Limb (tissue), 2 donors: ENCODE measurements around the gene ARL13A.
"Not testable (repeated sequence)": the region's sequence is repeated elsewhere in the genome, so short reads cannot be mapped to it uniquely, and the experiment has no call there.

Experiments
- DNase-seq, 2 donors: peaks; one replicate each; pipeline ENCODE4 v3.0.0-alpha.2; 2016; ENCODE audit errors: extremely low spot score in 2 of 2

The ARL13A gene

DNA sequence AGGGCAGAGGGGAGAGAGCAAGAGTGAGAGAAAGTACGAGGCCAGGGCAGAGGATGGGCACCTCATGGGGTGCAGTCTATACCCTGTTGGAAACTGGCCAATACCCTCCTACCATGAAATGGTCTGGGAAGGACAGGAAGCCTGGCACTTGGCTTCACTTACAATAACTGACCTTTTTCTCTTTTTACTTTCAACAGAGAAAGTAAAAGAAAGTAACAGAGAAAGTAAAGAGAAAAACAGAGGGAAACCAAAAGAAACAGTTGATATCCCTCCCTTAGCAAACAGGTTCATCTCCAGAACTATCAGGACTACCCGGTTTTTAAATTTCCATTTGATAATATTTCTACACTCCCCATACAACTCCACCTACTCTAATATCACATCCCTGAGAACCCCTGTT is 20.6 kb downstream of the ARL13A start:
- no peak for DNase-seq

DNA sequence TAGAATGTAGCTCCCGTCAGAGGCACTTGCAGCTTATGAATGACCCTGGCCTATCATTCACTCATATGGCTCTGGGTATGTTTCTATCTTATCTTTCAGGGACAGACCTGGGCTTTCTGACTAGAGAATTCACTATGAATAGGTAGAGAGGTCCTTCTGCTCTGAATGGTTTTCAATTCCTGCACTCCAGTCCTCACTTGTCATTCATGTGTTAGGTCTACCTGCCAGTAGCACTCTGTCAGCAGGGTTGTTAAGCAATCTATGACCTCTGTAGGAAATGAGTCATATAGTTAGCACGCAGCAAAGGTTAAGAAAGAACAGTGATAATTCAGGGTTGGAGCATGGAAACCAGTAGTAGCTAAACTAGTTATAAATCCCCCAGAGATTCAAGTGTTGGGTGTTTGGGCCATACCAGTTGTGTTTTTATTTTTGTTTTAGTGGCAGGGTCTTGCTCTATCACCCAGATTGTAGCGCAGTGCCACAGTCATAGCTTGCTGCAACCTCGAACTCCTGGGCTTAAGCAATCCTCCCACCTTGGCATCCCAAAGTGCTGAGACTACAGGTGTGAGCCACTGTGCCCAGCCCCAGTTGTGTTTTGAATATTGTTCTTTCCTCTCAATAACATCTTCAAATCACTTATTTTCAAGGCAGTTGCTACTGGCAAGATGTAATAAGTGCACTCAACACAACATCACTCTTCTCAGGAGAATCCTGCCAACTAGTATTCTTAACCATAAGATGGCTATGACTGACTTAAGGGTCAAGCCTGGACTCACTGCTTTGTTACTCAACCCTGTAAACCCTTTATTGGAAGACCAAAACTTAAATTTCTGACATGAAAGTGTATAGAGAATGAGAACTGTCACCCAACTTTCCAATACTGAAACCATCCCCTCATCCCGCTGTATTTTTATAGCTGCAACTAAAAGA is 25.1 kb downstream of the ARL13A start:
- DNase-seq = no peak

DNA sequence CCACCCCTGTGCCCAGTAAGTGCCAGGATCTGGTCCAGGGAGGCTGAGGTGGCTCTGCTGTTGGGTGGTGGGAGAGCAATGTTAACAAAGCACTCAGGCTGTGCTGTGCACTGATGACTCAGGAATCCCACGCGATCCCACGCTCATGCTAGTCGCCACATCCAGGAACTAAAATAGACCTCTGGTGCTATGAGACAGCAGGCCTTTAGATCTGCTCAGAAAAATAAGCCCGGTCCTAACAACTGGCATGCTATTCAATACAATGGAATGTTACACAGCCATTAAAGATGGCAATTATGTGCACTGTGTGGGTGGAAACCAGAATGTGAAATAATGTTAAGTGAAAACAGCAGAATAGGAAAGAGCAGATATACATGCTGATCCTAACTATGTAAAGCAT is 26.0 kb downstream of the ARL13A start:
- no peak for DNase-seq

DNA sequence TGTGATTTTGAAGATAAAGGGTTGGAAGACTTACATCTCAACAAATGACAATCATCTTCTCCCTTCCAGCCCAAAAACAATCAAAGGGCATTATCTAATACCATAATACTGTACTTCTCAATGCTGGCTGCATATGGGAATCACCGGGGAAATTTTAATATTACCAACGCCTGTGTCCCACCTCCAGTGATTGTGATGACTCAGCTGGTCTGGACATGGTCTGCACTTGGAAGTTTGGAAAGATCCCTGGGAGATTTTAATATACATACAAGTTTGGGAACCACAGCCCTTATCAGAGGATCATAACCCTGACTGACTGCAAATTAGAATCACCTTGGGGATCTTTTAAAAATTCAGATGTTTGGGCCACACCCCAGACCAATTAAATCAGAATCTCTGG is 29.9 kb downstream of the ARL13A start:
- no peak for DNase-seq

DNA sequence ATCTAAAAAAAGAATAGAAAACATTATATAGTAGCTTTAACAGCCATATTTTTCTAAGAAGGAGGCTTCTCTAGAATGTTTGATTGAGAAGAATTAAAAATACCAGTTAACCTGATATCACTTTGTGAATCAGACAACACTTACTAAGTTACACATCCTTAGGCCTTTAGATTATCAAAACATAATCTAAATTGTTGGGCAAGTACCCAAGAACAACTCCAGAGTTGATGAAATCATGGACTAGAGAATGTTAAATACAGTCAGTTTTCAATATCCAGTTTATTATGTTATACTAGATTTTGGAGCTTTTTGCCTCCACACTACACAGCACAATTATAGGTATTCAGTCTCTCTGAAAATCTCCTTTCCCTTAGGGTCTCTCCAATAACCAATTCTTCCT is 39.6 kb downstream of the ARL13A start:
- no peak for DNase-seq

DNA sequence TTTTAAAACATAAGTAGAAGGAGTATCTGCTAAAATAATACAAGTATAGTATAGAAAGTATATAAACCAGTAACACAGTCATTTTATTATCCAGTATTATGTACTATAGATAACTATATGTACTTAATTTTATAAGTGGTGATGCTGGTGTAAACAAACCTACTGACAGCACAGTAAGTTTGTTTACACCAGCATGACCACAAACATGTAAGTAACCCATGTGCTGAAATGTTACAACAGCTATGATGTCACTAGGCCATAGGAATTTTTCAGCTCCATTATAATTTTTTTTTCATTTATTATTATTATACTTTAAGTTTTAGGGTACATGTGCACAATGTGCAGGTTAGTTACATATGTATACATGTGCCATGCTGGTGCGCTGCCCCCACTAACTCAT is 42.5 kb downstream of the ARL13A start:
- not testable (repeated sequence) for DNase-seq

DNA sequence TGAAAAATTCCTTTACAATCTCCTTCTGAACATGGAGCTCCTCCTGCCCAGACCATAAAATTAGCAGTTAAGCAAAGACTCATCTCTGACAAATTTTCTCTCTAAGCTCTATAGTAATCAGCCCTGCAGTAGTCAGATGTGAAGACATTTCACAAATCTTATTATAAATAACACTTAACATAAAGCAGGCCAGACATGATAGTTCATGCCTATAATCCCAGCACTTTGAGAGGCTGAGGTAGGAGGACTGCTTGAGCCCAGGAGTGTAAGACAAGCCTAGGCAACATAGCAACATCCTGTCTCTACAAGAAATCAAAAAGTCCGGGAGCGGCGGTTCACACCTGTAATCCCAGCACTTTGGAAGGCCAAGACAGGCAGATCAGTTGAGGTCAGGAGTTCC is 52.5 kb downstream of the ARL13A start:
- DNase-seq = no peak

DNA sequence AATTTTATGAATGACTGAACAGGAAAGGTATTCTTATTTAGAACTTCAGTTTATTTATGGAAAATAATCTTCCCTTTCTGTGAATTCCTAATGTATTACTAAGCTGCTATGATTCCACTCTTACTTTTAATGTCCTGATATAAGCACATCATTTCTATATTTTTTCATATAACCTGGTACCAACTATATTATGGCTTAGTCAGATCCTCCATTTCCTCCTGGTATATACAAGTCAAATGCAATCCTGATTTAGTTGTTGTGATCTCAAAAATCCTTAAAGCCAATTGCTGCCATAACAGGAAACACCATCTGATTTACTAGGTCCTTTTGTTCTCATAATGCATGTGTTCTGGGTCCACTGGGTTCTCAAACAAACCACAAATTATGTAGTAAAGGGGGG is 55.6 kb downstream of the ARL13A start:
- peak in 1 of 2 donors; percentile 0 for DNase-seq

DNA sequence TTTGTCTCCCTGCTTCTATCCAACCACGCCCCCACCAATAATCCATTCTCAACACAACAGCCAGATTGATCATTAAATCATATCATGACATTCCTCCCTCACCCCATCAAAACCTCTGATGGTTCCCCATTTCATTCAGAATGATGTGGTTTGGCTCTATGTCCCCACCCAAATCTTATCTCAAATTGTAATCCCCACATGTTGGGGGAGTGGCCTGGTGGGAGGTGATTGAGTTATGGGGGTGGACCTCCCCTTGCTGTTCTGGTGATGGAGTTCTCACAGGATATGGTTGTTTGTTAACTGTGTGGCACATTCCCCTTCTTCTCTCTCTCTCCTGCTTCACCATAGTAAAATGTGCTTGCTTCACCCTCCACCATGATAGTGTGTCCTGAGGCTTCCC is 59.1 kb downstream of the ARL13A start:
- no peak for DNase-seq

DNA sequence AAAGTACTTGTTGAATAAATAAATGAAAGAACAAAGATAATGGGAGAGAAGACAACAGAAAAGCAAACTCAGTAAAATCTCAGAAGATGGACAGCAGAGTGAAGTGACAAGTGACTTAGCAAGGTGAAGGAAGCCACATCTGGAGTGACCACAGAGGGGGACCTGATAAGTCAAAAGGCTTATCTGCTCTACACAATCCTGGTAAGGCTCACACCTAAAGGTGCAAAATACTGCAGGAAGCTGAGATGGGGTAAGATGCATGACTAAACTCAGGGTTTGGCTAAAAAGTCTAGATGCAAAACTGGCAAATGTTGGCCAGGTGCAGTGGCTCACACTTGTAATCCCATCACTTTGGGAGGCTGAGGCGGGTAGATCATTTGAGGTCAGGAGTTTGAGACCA is 60.2 kb downstream of the ARL13A start:
- no peak for DNase-seq

DNA sequence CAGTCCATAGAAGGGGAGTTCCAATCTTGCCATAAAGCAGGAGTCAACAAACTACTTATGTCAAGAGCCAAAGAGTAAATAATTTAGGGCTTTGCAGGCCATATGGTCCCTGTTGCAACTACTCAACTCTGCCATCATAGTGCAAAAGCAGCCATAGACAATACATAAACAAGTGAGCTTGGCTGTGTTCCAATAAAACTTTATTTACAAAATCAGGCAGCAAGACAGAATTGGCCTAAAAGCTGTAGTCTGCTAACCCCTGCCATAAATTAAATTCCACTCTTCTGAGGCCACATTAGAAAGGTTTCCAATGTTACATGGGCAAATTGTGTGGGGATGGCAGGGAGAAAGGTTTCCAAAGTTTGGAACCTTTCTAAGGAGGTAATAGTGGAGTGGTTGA is 67.7 kb downstream of the ARL13A start:
- no peak for DNase-seq

DNA sequence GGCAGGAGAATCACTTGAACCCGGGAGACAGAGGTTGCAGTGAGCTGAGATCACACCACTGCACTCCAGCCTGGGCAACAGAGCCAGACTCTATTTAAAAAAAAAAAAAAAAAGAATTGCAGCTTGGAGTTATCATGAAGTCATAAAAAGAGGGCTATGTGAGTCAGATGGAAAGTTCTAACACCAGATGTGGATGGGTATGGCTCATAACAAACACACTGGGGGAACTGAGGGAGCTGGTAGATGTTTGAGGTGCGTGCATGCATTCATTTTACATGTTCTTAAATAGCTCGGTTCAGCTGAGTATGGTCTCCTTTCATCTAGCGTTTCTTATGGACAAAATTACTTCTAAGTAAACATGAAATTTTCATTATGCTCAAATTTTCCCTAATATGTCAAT is 70.7 kb downstream of the ARL13A start:
- DNase-seq = no peak
